ENCODE results near the gene EFNA2. TPM values are rescaled to one million over a fixed set of nuclear protein-coding genes. Genes with fewer than 3 reads are reported as not detected.

Gene EFNA2
- total and polyA plus RNA-seq, 8 donors, result 0.15 to 21.1 (median 0.55) TPM; not detected in 5

- TF ChIP-seq EP300 (IDR thresholded peaks at IDR 0.05) (no peak), POLR2A (IDR thresholded peaks at IDR 0.05) (no peak), POLR2AphosphoS5 (IDR thresholded peaks at IDR 0.05) (no peak), CTCF (IDR thresholded peaks at IDR 0.05) (no peak)
- Histone ChIP-seq H3K27ac (peak overlapping the region; percentile 80 to 100 (median 100)), H3K9me3 (no peaks in the 10 kb centered on the region), H3K27me3 (no peaks in the 10 kb centered on the region), H3K36me3 (peaks cover 28 to 40% (median 34%) of the 10 kb centered on the region in 4 donors), H3K4me1 (peaks cover 61 to 74% (median 66%) of the 10 kb centered on the region in 4 donors), H3K4me3 (peak overlapping the region; percentile 68 to 94 (median 84))
- 0 to 1% (median 1%) methylated on average over 31 to 77 of the region's 90 CpGs for WGBS, 5 donors
- peak in 1 of 2 donors; percentile 92 for DNase-seq
- intact Hi-C loops (cut with DNase I; ENCODE audit: low total_unique reads), result no loop called here
Observed at GRCh38 chr19:1250437-1251260, 35.0 kb upstream of the EFNA2 start.

GRCh38 chr19:1251330-1252220 lies 34.1 kb upstream of the EFNA2 start:
- Histone ChIP-seq H3K27ac (peak overlapping the region; percentile 80 to 100 (median 100)), H3K36me3 (peaks cover 36 to 49% (median 44%) of the 10 kb centered on the region in 4 donors), H3K4me3 (peak overlapping the region; percentile 68 to 94 (median 84)), H3K9me3 (no peaks in the 10 kb centered on the region), H3K27me3 (no peaks in the 10 kb centered on the region), H3K4me1 (peaks cover 56 to 71% (median 65%) of the 10 kb centered on the region in 4 donors)
- intact Hi-C loops (cut with DNase I; ENCODE audit: low total_unique reads), result no loop called here
- TF ChIP-seq POLR2A (IDR thresholded peaks at IDR 0.05) (no peak), POLR2AphosphoS5 (IDR thresholded peaks at IDR 0.05) (peak in 2 of 3 donors; percentile 18 to 21), CTCF (IDR thresholded peaks at IDR 0.05) (no peak), EP300 (IDR thresholded peaks at IDR 0.05) (no peak)
- peak; percentile 72 to 88 for DNase-seq
- 1 to 4% (median 3%) methylated on average over 18 to 41 of the region's 41 CpGs for WGBS, 5 donors

GRCh38 chr19:1252221-1252820 lies 33.4 kb upstream of the EFNA2 start:
- Histone ChIP-seq H3K9me3 (no peaks in the 10 kb centered on the region), H3K36me3 (peaks cover 43 to 57% (median 51%) of the 10 kb centered on the region in 4 donors), H3K4me1 (peaks cover 56 to 71% (median 66%) of the 10 kb centered on the region in 4 donors), H3K27ac (peak overlapping the region; percentile 80 to 100 (median 100)), H3K4me3 (peak overlapping the region; percentile 68 to 94 (median 84)), H3K27me3 (no peaks in the 10 kb centered on the region)
- intact Hi-C loops (cut with DNase I; ENCODE audit: low total_unique reads), result no loop called here
- peak; percentile 92 to 94 for DNase-seq
- 1 to 2% (median 1%) methylated on average over 19 to 30 of the region's 30 CpGs for WGBS, 5 donors
- TF ChIP-seq POLR2AphosphoS5 (IDR thresholded peaks at IDR 0.05) (peak in 2 of 3 donors; percentile 48 to 78), POLR2A (IDR thresholded peaks at IDR 0.05) (no peak), EP300 (IDR thresholded peaks at IDR 0.05) (peak; percentile 15), CTCF (IDR thresholded peaks at IDR 0.05) (no peak)

Measured in stomach (tissue), 9 donors.